ENCODE results near the gene PCDHGA1.

Gene PCDHGA1

GRCh38 chr5:141495453-141495811 is 165.1 kb downstream of the PCDHGA1 start:
- TF ChIP-seq CTCF (IDR thresholded peaks at IDR 0.05; ENCODE audit: low read depth, low read length) = no peak
- no peak overlapping the region for H3K4me3 ChIP-seq (ENCODE audit: low read depth, low read length)

GRCh38 chr5:141496038-141496437 is 165.7 kb downstream of the PCDHGA1 start:
- TF ChIP-seq CTCF (IDR thresholded peaks at IDR 0.05; ENCODE audit: low read depth, low read length) = no peak
- no peak overlapping the region for H3K4me3 ChIP-seq (ENCODE audit: low read depth, low read length)

- no peak overlapping the region for H3K4me3 ChIP-seq (ENCODE audit: low read depth, low read length)
- TF ChIP-seq CTCF (IDR thresholded peaks at IDR 0.05; ENCODE audit: low read depth, low read length) = no peak
These were observed 171.4 kb downstream of the PCDHGA1 start for GRCh38 chr5:141501761-141502160.

GRCh38 chr5:141503681-141504080 is 173.4 kb downstream of the PCDHGA1 start:
- no peak overlapping the region for H3K4me3 ChIP-seq (ENCODE audit: low read depth, low read length)
- TF ChIP-seq CTCF (IDR thresholded peaks at IDR 0.05; ENCODE audit: low read depth, low read length) = no peak

GRCh38 chr5:141504216-141504615 is 173.9 kb downstream of the PCDHGA1 start:
- no peak for TF ChIP-seq CTCF (IDR thresholded peaks at IDR 0.05; ENCODE audit: low read depth, low read length)
- H3K4me3 ChIP-seq (ENCODE audit: low read depth, low read length) = no peak overlapping the region

GRCh38 chr5:141506381-141507155 is 176.3 kb downstream of the PCDHGA1 start:
- no peak overlapping the region for H3K4me3 ChIP-seq (ENCODE audit: low read depth, low read length)
- TF ChIP-seq CTCF (IDR thresholded peaks at IDR 0.05; ENCODE audit: low read depth, low read length) = no peak

- no peak for TF ChIP-seq CTCF (IDR thresholded peaks at IDR 0.05; ENCODE audit: low read depth, low read length)
- H3K4me3 ChIP-seq (ENCODE audit: low read depth, low read length) = no peak overlapping the region; the same call in 1 of the 2 replicates
These were observed 177.2 kb downstream of the PCDHGA1 start for GRCh38 chr5:141507387-141508091.

Data from WI38 (cell line).